Gastroesophageal sphincter (tissue), 3 donors: ENCODE data around the gene FSHR.

Experiments
- CTCF ChIP-seq, 4 experiments: fragments of 200-600 bp in 2 of 4; fragments of 450-650 bp in 2 of 4; sonication (generic) in 1 of 4; IDR thresholded peaks; one replicate each; pipeline ENCODE4 v1.5.1; 2017 to 2019; ENCODE audit warnings: antibody characterized with exemption in 4 of 4, mild to moderate bottlenecking in 2 of 4, moderate library complexity in 2 of 4
- EP300 ChIP-seq: sonication (generic); formaldehyde crosslinking; IDR thresholded peaks from one replicate; pipeline ENCODE4 v1.6.1; 2017; ENCODE audit warnings: antibody characterized with exemption, mild to moderate bottlenecking
- POLR2AphosphoS5 ChIP-seq: sonication (generic); formaldehyde crosslinking; IDR thresholded peaks from one replicate; pipeline ENCODE4 v1.6.1; 2017; ENCODE audit warnings: antibody characterized with exemption

GRCh38 chr2:48915227-48915626 lies 239.1 kb downstream of the FSHR start:
- TF ChIP-seq CTCF (IDR thresholded peaks at IDR 0.05) (no peak), POLR2AphosphoS5 (no peak), EP300 (no peak)
